HepG2 (cell line): ENCODE measurements around the gene EPS8.

Experiments used
- HOXA5 ChIP-seq: sonication (generic); formaldehyde crosslinking; IDR thresholded peaks from 2 replicates; pipeline ENCODE4 v1.4.0; 2020; ENCODE audit warnings: missing genetic modification reagents
- JUN ChIP-seq: sonication (generic); formaldehyde crosslinking; IDR thresholded peaks from 2 replicates; pipeline ENCODE4 v1.4.0; 2020; ENCODE audit warnings: mild to moderate bottlenecking, missing genetic modification reagents
- PAWR ChIP-seq: sonication (generic); formaldehyde crosslinking; IDR thresholded peaks from 2 replicates; pipeline ENCODE4 v1.4.0; 2020; ENCODE audit warnings: missing genetic modification reagents, mild to moderate bottlenecking, borderline replicate concordance
- SMC3 ChIP-seq: IDR thresholded peaks from 2 replicates; pipeline ENCODE4 v1.6.1; 2011; ENCODE audit warnings: low read length, improper control_type of control experiment
- SRSF1 ChIP-seq: fragments of 200-400 bp; formaldehyde crosslinking; optimal IDR thresholded peaks from 2 replicates; pipeline ENCODE3; 2017; ENCODE audit warnings: mild to moderate bottlenecking, low read depth, low read length, moderate library complexity
- TOE1 ChIP-seq: sonication (generic); formaldehyde crosslinking; IDR thresholded peaks from 2 replicates; pipeline ENCODE4 v1.4.0; 2020; ENCODE audit warnings: mild to moderate bottlenecking, missing genetic modification reagents
- ZNF318 ChIP-seq: sonication (generic); formaldehyde crosslinking; IDR thresholded peaks from 2 replicates; pipeline ENCODE4 v1.4.0; 2020; ENCODE audit warnings: mild to moderate bottlenecking, missing genetic modification reagents
- ZNF326 ChIP-seq: sonication (generic); formaldehyde crosslinking; IDR thresholded peaks from 2 replicates; pipeline ENCODE4 v1.4.0; 2020; ENCODE audit warnings: missing genetic modification reagents, borderline replicate concordance

- TF ChIP-seq SMC3 (no peak), SRSF1 (no peak), JUN (CRISPR knock-in tag) (no peak), ZNF318 (CRISPR knock-in tag) (no peak), HOXA5 (CRISPR knock-in tag) (no peak), PAWR (no peak), ZNF326 (CRISPR knock-in tag) (no peak), TOE1 (no peak)
Measured at GRCh38 chr12:15672671-15673270, 116.4 kb downstream of the EPS8 start.
